GM12872 (cell line): ENCODE data around the gene OVCH1.

ENCODE experiments used
- CTCF ChIP-seq: IDR thresholded peaks from 3 replicates; pipeline ENCODE4 v1.5.1; 2011; ENCODE audit warnings: low read depth, mild to moderate bottlenecking, low read length, moderate library complexity; ENCODE audit not compliant: insufficient read depth

Gene OVCH1

GRCh38 chr12:29497588-29497987 is at the start of gene OVCH1:
TSS of gene OVCH1 (minus strand) at chr12:29497686. CDS start at chr12:29497686, 0 bp downstream.
- TF ChIP-seq CTCF = no peak

GRCh38 chr12:29547151-29547632 is 49.7 kb upstream of the OVCH1 start:
- no peak for TF ChIP-seq CTCF

- TF ChIP-seq CTCF = no peak
These were observed 48.5 kb upstream of the OVCH1 start for GRCh38 chr12:29546000-29546399.

- no peak for TF ChIP-seq CTCF
These were observed 47.6 kb upstream of the OVCH1 start for GRCh38 chr12:29545102-29545467.

- 0 out of 3 replicates have a peak, but pooled peaks have one; percentile 7 for TF ChIP-seq CTCF
These were observed 47.1 kb upstream of the OVCH1 start for GRCh38 chr12:29544428-29545101.

- TF ChIP-seq CTCF = no peak
These were observed 45.5 kb upstream of the OVCH1 start for GRCh38 chr12:29543036-29543435.

- TF ChIP-seq CTCF = no peak
These were observed 39.8 kb upstream of the OVCH1 start for GRCh38 chr12:29537298-29537697.
